Lower leg skin (tissue), 3 donors: Measurements from ENCODE around the gene COL8A1.

Source experiments
- CTCF ChIP-seq, 3 donors: fragments of 450-650 bp; IDR thresholded peaks; one replicate each; pipeline ENCODE4 v1.5.1; 2016; ENCODE audit warnings: antibody characterized with exemption in 3 of 3, mild to moderate bottlenecking in 3 of 3, moderate library complexity in 2 of 3
- POLR2A ChIP-seq, 2 donors: fragments of 450-650 bp; IDR thresholded peaks; one replicate each; pipeline ENCODE4 v1.6.1; 2016 to 2017; ENCODE audit warnings: antibody characterized with exemption in 2 of 2, mild to moderate bottlenecking in 1 of 2, moderate library complexity in 1 of 2

GRCh38 chr3:99639579-99639978 lies 1.2 kb downstream of the COL8A1 start:
- TF ChIP-seq CTCF (IDR thresholded peaks at IDR 0.05) (no peak), POLR2A (IDR thresholded peaks at IDR 0.05) (no peak)
